ENCODE results near the gene GAL3ST3.
A peak's percentile ranks its signal among the peaks of the same experiment; 100 is the strongest.

The GAL3ST3 gene

DNA sequence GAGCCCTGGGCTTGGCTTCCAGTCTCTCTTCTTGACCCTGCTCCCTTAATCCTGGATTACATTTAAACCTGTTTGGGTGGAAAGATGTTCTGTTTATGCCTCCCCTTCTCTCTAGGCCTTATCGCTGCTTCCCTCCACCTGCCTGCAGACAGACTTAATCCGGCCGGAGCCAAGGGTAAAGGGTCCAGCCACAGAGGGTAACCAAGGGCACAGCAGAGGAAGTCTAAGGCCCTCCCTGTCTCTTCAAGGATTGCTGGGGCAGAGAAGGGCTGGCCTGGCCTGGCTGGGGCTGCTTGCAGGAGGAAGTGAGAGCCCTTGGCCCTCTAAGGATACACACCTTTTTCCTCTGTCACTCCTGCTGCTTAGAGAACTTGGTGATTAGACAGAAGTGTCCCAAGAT is 2.1 kb downstream of the GAL3ST3 start:
- Histone ChIP-seq H3K9me2 (ENCODE audit: low read depth, low read length) (no peaks in the 10 kb centered on the region), H3K4me3 (ENCODE audit: low read depth, low read length, poor library complexity, severe bottlenecking) (no peak overlapping the region), H3K9me3 (ENCODE audit: low read length) (no peaks in the 10 kb centered on the region), H3K27ac (ENCODE audit: low read depth, low read length, poor library complexity, severe bottlenecking) (no peak overlapping the region), H3K27me3 (ENCODE audit: insufficient read depth, low read length) (peaks cover 5% of the 10 kb centered on the region; the same call in 1 of the 2 replicates), H4K20me1 (ENCODE audit: insufficient read depth, low read length) (no peaks in the 10 kb centered on the region), H3K4me2 (ENCODE audit: low read length) (no peak overlapping the region), H3K4me1 (ENCODE audit: insufficient read depth, low read length, severe bottlenecking) (peaks cover 25% of the 10 kb centered on the region), H3K36me3 (ENCODE audit: insufficient read depth, low read length) (no peaks in the 10 kb centered on the region), H3F3A (ENCODE audit: insufficient read depth, low read length) (no peaks in the 10 kb centered on the region), H3K79me2 (ENCODE audit: insufficient read depth, low read length) (no peaks in the 10 kb centered on the region), H3K9ac (ENCODE audit: low read length) (no peak overlapping the region), H2AFZ (ENCODE audit: low read length) (no peak overlapping the region)
- TF ChIP-seq, protein P1, sequence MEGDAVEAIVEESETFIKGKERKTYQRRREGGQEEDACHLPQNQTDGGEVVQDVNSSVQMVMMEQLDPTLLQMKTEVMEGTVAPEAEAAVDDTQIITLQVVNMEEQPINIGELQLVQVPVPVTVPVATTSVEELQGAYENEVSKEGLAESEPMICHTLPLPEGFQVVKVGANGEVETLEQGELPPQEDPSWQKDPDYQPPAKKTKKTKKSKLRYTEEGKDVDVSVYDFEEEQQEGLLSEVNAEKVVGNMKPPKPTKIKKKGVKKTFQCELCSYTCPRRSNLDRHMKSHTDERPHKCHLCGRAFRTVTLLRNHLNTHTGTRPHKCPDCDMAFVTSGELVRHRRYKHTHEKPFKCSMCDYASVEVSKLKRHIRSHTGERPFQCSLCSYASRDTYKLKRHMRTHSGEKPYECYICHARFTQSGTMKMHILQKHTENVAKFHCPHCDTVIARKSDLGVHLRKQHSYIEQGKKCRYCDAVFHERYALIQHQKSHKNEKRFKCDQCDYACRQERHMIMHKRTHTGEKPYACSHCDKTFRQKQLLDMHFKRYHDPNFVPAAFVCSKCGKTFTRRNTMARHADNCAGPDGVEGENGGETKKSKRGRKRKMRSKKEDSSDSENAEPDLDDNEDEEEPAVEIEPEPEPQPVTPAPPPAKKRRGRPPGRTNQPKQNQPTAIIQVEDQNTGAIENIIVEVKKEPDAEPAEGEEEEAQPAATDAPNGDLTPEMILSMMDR (IDR thresholded peaks at IDR 0.05; ENCODE audit: low read length): no peak
- no peak for TF ChIP-seq EZH2 (IDR thresholded peaks at IDR 0.05; ENCODE audit: borderline replicate concordance, low read length)

DNA sequence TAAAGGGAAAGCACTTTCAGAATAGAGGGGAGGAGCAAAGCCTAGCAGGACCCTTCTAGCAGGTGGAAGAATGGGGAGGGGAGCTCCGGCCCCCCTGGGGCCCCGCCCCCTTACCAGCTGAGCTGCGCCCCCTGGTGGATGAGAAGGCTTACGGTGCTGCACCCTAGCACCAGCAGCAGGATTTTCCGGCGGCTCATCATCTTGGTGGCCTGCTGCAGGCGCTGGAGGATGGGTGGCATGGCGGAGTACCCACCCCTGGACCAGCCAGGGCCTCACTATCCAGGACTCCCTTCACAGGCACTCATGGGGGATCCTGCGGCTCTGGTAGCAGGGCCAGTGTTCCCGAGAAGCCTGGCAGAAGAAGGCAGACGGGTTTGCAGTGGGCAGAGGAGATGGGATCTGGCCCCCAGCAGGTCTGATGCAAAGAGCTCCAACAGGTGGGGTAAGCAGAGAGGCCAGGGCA is 3.8 kb downstream of the GAL3ST3 start:
- Histone ChIP-seq H3K4me3 (ENCODE audit: low read depth, low read length, poor library complexity, severe bottlenecking) (peak overlapping the region; percentile 28), H3K9me3 (ENCODE audit: low read length) (no peaks in the 10 kb centered on the region), H3K4me2 (ENCODE audit: low read length) (peak overlapping the region; percentile 61), H3K27me3 (ENCODE audit: insufficient read depth, low read length) (peaks cover 5% of the 10 kb centered on the region; the same call in 1 of the 2 replicates), H3K4me1 (ENCODE audit: insufficient read depth, low read length, severe bottlenecking) (peaks cover 14% of the 10 kb centered on the region), H4K20me1 (ENCODE audit: insufficient read depth, low read length) (no peaks in the 10 kb centered on the region), H3K27ac (ENCODE audit: low read depth, low read length, poor library complexity, severe bottlenecking) (no peak overlapping the region), H3K79me2 (ENCODE audit: insufficient read depth, low read length) (no peaks in the 10 kb centered on the region), H3K9ac (ENCODE audit: low read length) (peak overlapping the region; percentile 27; the same call in 1 of the 2 replicates), H3K9me2 (ENCODE audit: low read depth, low read length) (no peaks in the 10 kb centered on the region), H2AFZ (ENCODE audit: low read length) (no peak overlapping the region), H3K36me3 (ENCODE audit: insufficient read depth, low read length) (no peaks in the 10 kb centered on the region), H3F3A (ENCODE audit: insufficient read depth, low read length) (no peaks in the 10 kb centered on the region)
- TF ChIP-seq EZH2 (IDR thresholded peaks at IDR 0.05; ENCODE audit: borderline replicate concordance, low read length): no peak
- TF ChIP-seq, protein P1 (IDR thresholded peaks at IDR 0.05; ENCODE audit: low read length): peak; percentile 96

DNA sequence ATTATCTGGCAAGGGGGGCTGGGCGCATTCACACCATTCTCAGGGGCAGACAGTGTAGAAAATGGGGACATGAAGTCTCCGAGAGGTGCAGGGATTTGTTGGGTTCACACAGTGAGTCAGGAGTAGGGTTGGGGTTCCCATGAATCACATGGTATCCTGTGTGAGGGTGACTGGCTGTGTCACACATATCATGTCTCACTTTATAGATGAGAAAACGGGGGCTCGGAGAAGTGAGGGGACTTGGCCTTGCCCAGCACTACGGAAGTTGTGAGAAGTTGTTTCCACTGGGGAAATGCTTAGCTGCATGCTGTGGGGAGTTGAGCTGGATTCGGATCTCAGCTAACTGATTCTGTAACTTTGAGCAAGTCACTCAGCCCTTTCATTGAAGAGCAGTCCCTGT is 4.2 kb downstream of the GAL3ST3 start:
- Histone ChIP-seq H4K20me1 (ENCODE audit: insufficient read depth, low read length) (no peaks in the 10 kb centered on the region), H3K79me2 (ENCODE audit: insufficient read depth, low read length) (no peaks in the 10 kb centered on the region), H3F3A (ENCODE audit: insufficient read depth, low read length) (no peaks in the 10 kb centered on the region), H3K36me3 (ENCODE audit: insufficient read depth, low read length) (no peaks in the 10 kb centered on the region), H3K4me2 (ENCODE audit: low read length) (peak overlapping the region; percentile 61), H2AFZ (ENCODE audit: low read length) (no peak overlapping the region), H3K4me1 (ENCODE audit: insufficient read depth, low read length, severe bottlenecking) (peaks cover 14% of the 10 kb centered on the region), H3K9me2 (ENCODE audit: low read depth, low read length) (no peaks in the 10 kb centered on the region), H3K9ac (ENCODE audit: low read length) (peak overlapping the region; percentile 27; the same call in 1 of the 2 replicates), H3K9me3 (ENCODE audit: low read length) (no peaks in the 10 kb centered on the region), H3K27ac (ENCODE audit: low read depth, low read length, poor library complexity, severe bottlenecking) (no peak overlapping the region), H3K27me3 (ENCODE audit: insufficient read depth, low read length) (peaks cover 5% of the 10 kb centered on the region; the same call in 1 of the 2 replicates), H3K4me3 (ENCODE audit: low read depth, low read length, poor library complexity, severe bottlenecking) (peak overlapping the region; percentile 28)
- no peak for TF ChIP-seq EZH2 (IDR thresholded peaks at IDR 0.05; ENCODE audit: borderline replicate concordance, low read length)
- TF ChIP-seq, protein P1 (IDR thresholded peaks at IDR 0.05; ENCODE audit: low read length): no peak

All from OCI-LY1 (cell line).